ENCODE data around the gene PFAS. TPM values are rescaled to one million over a fixed set of nuclear protein-coding genes. Genes with fewer than 3 reads are reported as not detected.

Gene PFAS
- total RNA-seq, 1 donor from 2014 or later = 35.4 TPM

GRCh38 chr17:8227238-8227581, 21.9 kb upstream of the PFAS start:
- peaks cover 9% of the 10 kb centered on the region for H3K4me1 ChIP-seq (ENCODE audit: insufficient read depth, low read length)
- no peak for TF ChIP-seq EZH2 (IDR thresholded peaks at IDR 0.05; ENCODE audit: insufficient read depth, low read length)
- TF ChIP-seq, protein P1, sequence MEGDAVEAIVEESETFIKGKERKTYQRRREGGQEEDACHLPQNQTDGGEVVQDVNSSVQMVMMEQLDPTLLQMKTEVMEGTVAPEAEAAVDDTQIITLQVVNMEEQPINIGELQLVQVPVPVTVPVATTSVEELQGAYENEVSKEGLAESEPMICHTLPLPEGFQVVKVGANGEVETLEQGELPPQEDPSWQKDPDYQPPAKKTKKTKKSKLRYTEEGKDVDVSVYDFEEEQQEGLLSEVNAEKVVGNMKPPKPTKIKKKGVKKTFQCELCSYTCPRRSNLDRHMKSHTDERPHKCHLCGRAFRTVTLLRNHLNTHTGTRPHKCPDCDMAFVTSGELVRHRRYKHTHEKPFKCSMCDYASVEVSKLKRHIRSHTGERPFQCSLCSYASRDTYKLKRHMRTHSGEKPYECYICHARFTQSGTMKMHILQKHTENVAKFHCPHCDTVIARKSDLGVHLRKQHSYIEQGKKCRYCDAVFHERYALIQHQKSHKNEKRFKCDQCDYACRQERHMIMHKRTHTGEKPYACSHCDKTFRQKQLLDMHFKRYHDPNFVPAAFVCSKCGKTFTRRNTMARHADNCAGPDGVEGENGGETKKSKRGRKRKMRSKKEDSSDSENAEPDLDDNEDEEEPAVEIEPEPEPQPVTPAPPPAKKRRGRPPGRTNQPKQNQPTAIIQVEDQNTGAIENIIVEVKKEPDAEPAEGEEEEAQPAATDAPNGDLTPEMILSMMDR (IDR thresholded peaks at IDR 0.05; ENCODE audit: insufficient read depth, low read depth, low read length) = no peak
- FAIRE-seq (no peak), DNase-seq (ENCODE audit: low read depth) (no peak)
- peak overlapping the region; percentile 70 for H3K27ac ChIP-seq (ENCODE audit: low read depth, low read length)
- no peaks in the 10 kb centered on the region for H3K9me3 ChIP-seq (ENCODE audit: insufficient read depth, low read depth, low read length)
- Mint-ChIP-seq H3K9me3 (ENCODE audit: unreplicated experiment) (no peaks in the 10 kb centered on the region), H3K4me3 (ENCODE audit: unreplicated experiment) (peak overlapping the region; percentile 80), H3K4me1 (ENCODE audit: low read depth, unreplicated experiment) (peaks cover 2% of the 10 kb centered on the region), H3K27me3 (ENCODE audit: low read depth, unreplicated experiment) (no peaks in the 10 kb centered on the region), H3K27ac (ENCODE audit: unreplicated experiment) (peak overlapping the region; percentile 96), H3K36me3 (ENCODE audit: low read depth, unreplicated experiment) (peaks cover 5% of the 10 kb centered on the region)
- H4K20me1 ChIP-seq (ENCODE audit: insufficient read depth, low read length) = peaks cover 12% of the 10 kb centered on the region
- H3K27me3 ChIP-seq (ENCODE audit: insufficient read depth, low read length) = no peaks in the 10 kb centered on the region
- H3K36me3 ChIP-seq (ENCODE audit: insufficient read depth, low read length) = peaks cover 7% of the 10 kb centered on the region
- no peaks in the 10 kb centered on the region for H3K79me2 ChIP-seq (ENCODE audit: insufficient read depth, low read length)
- H3K4me3 ChIP-seq (ENCODE audit: insufficient read depth, low read depth, low read length) = peak overlapping the region; percentile 54
- peak overlapping the region; percentile 63 for H3K9ac ChIP-seq (ENCODE audit: low read length)
- H3K4me2 ChIP-seq (ENCODE audit: low read length) = peak overlapping the region; percentile 83
- H2AFZ ChIP-seq (ENCODE audit: low read depth, low read length) = no peak overlapping the region

DNA sequence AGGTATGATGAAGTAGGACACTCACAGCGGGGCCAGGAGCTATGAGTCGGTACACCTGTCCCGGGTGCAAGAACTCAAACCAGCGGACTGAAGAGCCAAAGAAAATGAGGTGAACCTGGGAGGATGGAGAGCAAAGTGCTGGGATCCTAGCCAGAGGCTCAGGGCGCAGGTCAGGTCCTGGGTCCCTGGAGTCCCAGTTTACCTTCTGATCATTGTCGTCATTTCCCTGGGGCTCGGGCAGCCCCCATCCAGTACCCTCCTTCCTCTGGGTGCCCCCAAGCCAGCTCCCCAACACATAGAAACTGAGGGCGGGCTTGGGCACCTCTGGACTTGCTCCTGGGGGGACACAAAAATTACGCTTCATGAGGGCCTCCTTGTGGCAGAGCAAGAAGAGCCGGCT, 17.4 kb upstream of the PFAS start:
- no peak for FAIRE-seq
- Histone ChIP-seq H3K9ac (ENCODE audit: low read length) (no peak overlapping the region), H3K9me3 (ENCODE audit: insufficient read depth, low read depth, low read length) (no peaks in the 10 kb centered on the region), H3K36me3 (ENCODE audit: insufficient read depth, low read length) (peaks cover 14% of the 10 kb centered on the region), H4K20me1 (ENCODE audit: insufficient read depth, low read length) (peaks cover 8% of the 10 kb centered on the region), H3K79me2 (ENCODE audit: insufficient read depth, low read length) (no peaks in the 10 kb centered on the region), H3K27me3 (ENCODE audit: insufficient read depth, low read length) (no peaks in the 10 kb centered on the region), H3K27ac (ENCODE audit: low read depth, low read length) (no peak overlapping the region), H2AFZ (ENCODE audit: low read depth, low read length) (no peak overlapping the region), H3K4me1 (ENCODE audit: insufficient read depth, low read length) (no peaks in the 10 kb centered on the region), H3K4me3 (ENCODE audit: insufficient read depth, low read depth, low read length) (no peak overlapping the region), H3K4me2 (ENCODE audit: low read length) (no peak overlapping the region)
- no peaks in the 10 kb centered on the region for H3K4me1 Mint-ChIP-seq (ENCODE audit: low read depth, unreplicated experiment)
- H3K9me3 Mint-ChIP-seq (ENCODE audit: unreplicated experiment) = no peaks in the 10 kb centered on the region
- no peak overlapping the region for H3K4me3 Mint-ChIP-seq (ENCODE audit: unreplicated experiment)
- peaks cover 12% of the 10 kb centered on the region for H3K36me3 Mint-ChIP-seq (ENCODE audit: low read depth, unreplicated experiment)
- DNase-seq (ENCODE audit: low read depth) = no peak
- TF ChIP-seq EZH2 (IDR thresholded peaks at IDR 0.05; ENCODE audit: insufficient read depth, low read length) = no peak
- TF ChIP-seq, protein P1 (IDR thresholded peaks at IDR 0.05; ENCODE audit: insufficient read depth, low read depth, low read length) = no peak
- H3K27me3 Mint-ChIP-seq (ENCODE audit: low read depth, unreplicated experiment) = no peaks in the 10 kb centered on the region
- no peak overlapping the region for H3K27ac Mint-ChIP-seq (ENCODE audit: unreplicated experiment)

- H3K4me3 ChIP-seq (ENCODE audit: insufficient read depth, low read depth, low read length) = no peak overlapping the region
- no peaks in the 10 kb centered on the region for H3K27me3 Mint-ChIP-seq (ENCODE audit: low read depth, unreplicated experiment)
- no peak overlapping the region for H3K27ac ChIP-seq (ENCODE audit: low read depth, low read length)
- TF ChIP-seq EZH2 (IDR thresholded peaks at IDR 0.05; ENCODE audit: insufficient read depth, low read length) = no peak
- TF ChIP-seq, protein P1 (IDR thresholded peaks at IDR 0.05; ENCODE audit: insufficient read depth, low read depth, low read length) = no peak
- no peak overlapping the region for H3K4me2 ChIP-seq (ENCODE audit: low read length)
- H3K9ac ChIP-seq (ENCODE audit: low read length) = no peak overlapping the region
- no peaks in the 10 kb centered on the region for H3K9me3 ChIP-seq (ENCODE audit: insufficient read depth, low read depth, low read length)
- H3K27me3 ChIP-seq (ENCODE audit: insufficient read depth, low read length) = no peaks in the 10 kb centered on the region
- no peaks in the 10 kb centered on the region for H3K9me3 Mint-ChIP-seq (ENCODE audit: unreplicated experiment)
- no peak for FAIRE-seq
- H3K4me1 ChIP-seq (ENCODE audit: insufficient read depth, low read length) = no peaks in the 10 kb centered on the region
- peaks cover 13% of the 10 kb centered on the region for H3K36me3 ChIP-seq (ENCODE audit: insufficient read depth, low read length)
- no peaks in the 10 kb centered on the region for H3K79me2 ChIP-seq (ENCODE audit: insufficient read depth, low read length)
- H3K4me1 Mint-ChIP-seq (ENCODE audit: low read depth, unreplicated experiment) = no peaks in the 10 kb centered on the region
- H3K27ac Mint-ChIP-seq (ENCODE audit: unreplicated experiment) = no peak overlapping the region
- no peak for DNase-seq (ENCODE audit: low read depth)
- peaks cover 14% of the 10 kb centered on the region for H3K36me3 Mint-ChIP-seq (ENCODE audit: low read depth, unreplicated experiment)
- H4K20me1 ChIP-seq (ENCODE audit: insufficient read depth, low read length) = no peaks in the 10 kb centered on the region
- no peak overlapping the region for H3K4me3 Mint-ChIP-seq (ENCODE audit: unreplicated experiment)
- no peak overlapping the region for H2AFZ ChIP-seq (ENCODE audit: low read depth, low read length)
Observed at GRCh38 chr17:8234361-8235270, 14.5 kb upstream of the PFAS start.

Measured in astrocyte (in vitro differentiated cells and primary cell).